ENCODE measurements around the gene BACE1.
"Not testable (repeated sequence)": the region's sequence is repeated elsewhere in the genome, so short reads cannot be mapped to it uniquely, and the experiment has no call there.

BACE1 gene

GRCh38 chr11:117272175-117272574, 43.9 kb downstream of the BACE1 start:
- DNase-seq, result not testable (repeated sequence)

DNA sequence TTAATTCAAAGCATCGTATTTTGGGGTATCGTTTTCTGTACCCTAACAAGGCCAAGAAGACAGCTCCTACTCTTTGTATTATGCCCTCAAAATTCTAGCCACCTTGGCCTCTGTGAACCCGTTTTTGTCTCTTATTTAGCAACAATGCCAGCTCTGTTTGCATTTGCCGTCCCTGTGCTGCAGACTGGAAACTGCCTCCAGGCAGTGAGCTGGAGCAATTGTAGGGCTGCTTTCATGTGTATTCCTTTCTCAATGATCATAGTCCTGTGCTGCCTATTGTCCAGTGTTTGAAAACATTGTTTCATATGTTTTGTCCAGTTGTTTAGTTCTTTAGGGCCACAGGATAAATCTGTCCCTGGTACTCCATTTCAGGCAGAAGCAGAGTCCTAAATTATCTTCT, 44.8 kb downstream of the BACE1 start:
- DNase-seq, result no peak

- no peak for DNase-seq
Measured at GRCh38 chr11:117269856-117270255, 46.2 kb downstream of the BACE1 start.

DNA sequence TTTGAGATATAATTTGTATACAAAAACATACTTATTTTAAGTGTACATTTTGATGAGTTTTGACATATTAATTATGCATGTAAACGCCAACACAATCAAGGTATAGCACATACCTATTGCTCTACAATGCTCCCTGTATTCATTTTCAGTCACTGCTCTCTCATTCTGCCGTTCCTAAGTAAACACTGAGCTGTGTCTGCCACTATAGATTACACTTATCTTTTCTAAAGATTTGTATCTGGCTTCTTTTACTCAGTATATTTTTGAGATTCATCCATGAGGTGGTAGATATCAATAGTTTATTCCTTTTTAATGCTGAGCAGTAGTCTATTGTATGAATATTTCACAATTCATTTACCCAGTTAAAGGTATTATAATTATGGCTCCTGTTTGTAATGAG, 50.3 kb downstream of the BACE1 start:
- DNase-seq, result no peak

GRCh38 chr11:117264624-117265323, 51.3 kb downstream of the BACE1 start:
- not testable (repeated sequence) for DNase-seq

DNA sequence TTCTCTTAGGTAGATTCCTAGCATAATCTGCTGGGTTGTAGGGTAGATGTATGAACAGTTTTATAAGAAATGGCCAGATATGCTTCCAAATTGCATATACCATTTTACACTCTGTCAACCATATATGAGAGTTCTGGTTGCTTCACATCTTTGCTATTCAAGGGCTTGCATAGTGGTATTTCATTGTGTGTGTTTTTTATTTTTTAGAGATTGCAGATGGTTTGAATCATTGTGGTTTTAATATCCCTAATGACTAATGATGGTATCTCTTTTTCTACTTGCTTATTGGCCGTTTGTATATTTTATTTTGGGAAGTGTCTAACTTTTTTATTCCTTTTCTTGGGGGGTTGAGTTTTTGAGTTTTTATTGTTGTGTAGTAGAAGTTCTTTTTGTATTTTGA, 56.6 kb downstream of the BACE1 start:
- peak; percentile 83 for DNase-seq

DNA sequence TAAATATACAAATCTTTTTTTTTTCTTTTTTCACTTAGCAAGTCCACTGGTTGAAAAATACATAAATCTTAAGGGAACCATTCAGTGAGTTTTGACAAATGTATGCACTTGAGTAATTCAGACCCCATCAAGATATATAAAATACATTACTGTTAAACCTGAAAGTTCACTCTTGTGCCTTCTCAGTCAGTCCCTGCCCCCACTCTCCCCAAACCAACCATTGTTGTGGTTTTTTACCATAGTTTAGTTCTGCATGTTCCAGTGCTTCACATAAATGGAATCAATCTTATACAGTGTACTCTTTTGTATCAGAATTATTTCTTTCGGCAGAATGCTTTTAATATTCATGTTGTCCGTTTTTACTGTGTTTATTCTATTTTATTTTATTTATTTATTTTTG, 57.5 kb downstream of the BACE1 start:
- DNase-seq, result peak; percentile 61

GRCh38 chr11:117256573-117256972, 59.5 kb downstream of the BACE1 start:
- DNase-seq, result peak; percentile 47

- DNase-seq, result no peak
Measured at GRCh38 chr11:117255966-117256365, 60.1 kb downstream of the BACE1 start.

GRCh38 chr11:117251506-117251905, 64.5 kb downstream of the BACE1 start:
- no peak for DNase-seq

- DNase-seq, result no peak
Measured at GRCh38 chr11:117249571-117249970, 66.5 kb downstream of the BACE1 start.

- DNase-seq, result no peak
Measured at GRCh38 chr11:117248341-117248740, 67.7 kb downstream of the BACE1 start.

DNA sequence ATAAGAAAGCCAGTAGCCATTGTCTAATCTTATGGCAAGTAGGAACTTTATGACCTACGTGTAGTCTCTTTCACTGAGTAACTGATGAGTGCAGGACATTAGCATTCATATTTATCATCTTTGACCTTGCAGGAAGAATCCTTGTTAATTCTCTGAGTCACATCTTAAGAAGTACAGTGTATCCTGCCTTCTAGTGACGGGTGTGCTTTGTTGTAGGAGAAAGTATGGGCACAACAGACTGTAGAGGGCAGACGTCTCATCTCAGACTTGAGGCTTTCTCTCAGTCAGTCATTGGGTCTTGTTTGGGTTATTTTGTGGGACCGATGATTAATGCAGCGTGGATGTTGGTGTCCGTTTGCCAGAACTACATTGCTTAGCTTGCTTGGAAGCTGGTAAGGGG, 76.8 kb downstream of the BACE1 start:
- peak; percentile 92 for DNase-seq

DNA sequence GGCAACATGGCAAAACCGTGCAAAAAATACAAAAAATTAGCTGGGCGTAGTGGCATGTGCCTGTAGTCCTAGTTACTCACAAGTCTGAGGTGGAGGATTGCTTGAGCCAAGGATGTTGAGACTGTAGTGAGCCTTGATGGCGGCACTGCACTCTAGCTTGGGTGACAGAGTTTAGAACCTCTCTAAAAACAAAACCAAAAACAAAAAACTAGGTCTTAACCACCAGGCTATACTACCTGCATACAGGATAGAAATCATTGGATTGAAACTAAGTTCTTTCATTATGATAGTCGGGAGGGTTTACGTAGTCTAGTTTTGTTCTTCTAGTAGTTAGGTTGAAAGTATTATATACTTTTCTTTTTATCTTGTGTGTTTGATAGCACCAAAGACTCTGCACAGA, 77.8 kb downstream of the BACE1 start:
- DNase-seq, result no peak
